ENCODE data around the gene ZBTB21.

The ZBTB21 gene

GRCh38 chr21:42032266-42032665 is 22.1 kb upstream of the ZBTB21 start:
- ATAC-seq = no peak
- TF ChIP-seq TSHZ2 (CRISPR knock-in tag; IDR thresholded peaks at IDR 0.05) = no peak
- TF ChIP-seq ARNTL (CRISPR knock-in tag; IDR thresholded peaks at IDR 0.05; ENCODE audit: borderline replicate concordance, low read depth) = no peak
- no peak for TF ChIP-seq SNAI2 (CRISPR knock-in tag; IDR thresholded peaks at IDR 0.05)
- TF ChIP-seq TOX (CRISPR knock-in tag; IDR thresholded peaks at IDR 0.05; ENCODE audit: borderline replicate concordance) = no peak
- TF ChIP-seq RARB (CRISPR knock-in tag; IDR thresholded peaks at IDR 0.05) = no peak
- TF ChIP-seq BACH2 (CRISPR knock-in tag; IDR thresholded peaks at IDR 0.05; ENCODE audit: borderline replicate concordance) = no peak

GRCh38 chr21:42031816-42032215 is 21.7 kb upstream of the ZBTB21 start:
- TF ChIP-seq ISL1 (CRISPR knock-in tag; IDR thresholded peaks at IDR 0.05) (no peak), CSDC2 (CRISPR knock-in tag; IDR thresholded peaks at IDR 0.05) (no peak), ZC3H10 (CRISPR knock-in tag; IDR thresholded peaks at IDR 0.05) (no peak), OSR1 (CRISPR knock-in tag; IDR thresholded peaks at IDR 0.05) (no peak), PPARA (CRISPR knock-in tag; IDR thresholded peaks at IDR 0.05; ENCODE audit: borderline replicate concordance) (no peak), BACH2 (CRISPR knock-in tag; IDR thresholded peaks at IDR 0.05; ENCODE audit: borderline replicate concordance) (no peak), TOX (CRISPR knock-in tag; IDR thresholded peaks at IDR 0.05; ENCODE audit: borderline replicate concordance) (no peak), ZNF70 (CRISPR knock-in tag; IDR thresholded peaks at IDR 0.05) (no peak), GLIS3 (CRISPR knock-in tag; IDR thresholded peaks at IDR 0.05) (no peak), RARB (CRISPR knock-in tag; IDR thresholded peaks at IDR 0.05) (no peak), CSRNP3 (CRISPR knock-in tag; IDR thresholded peaks at IDR 0.05) (no peak), PATZ1 (CRISPR knock-in tag; IDR thresholded peaks at IDR 0.05; ENCODE audit: borderline replicate concordance) (no peak), TCF4 (CRISPR knock-in tag; IDR thresholded peaks at IDR 0.05; ENCODE audit: borderline replicate concordance) (no peak), POU6F1 (CRISPR knock-in tag; IDR thresholded peaks at IDR 0.05; ENCODE audit: borderline replicate concordance, low read depth) (no peak), ARNTL (CRISPR knock-in tag; IDR thresholded peaks at IDR 0.05; ENCODE audit: borderline replicate concordance, low read depth) (no peak), TSHZ2 (CRISPR knock-in tag; IDR thresholded peaks at IDR 0.05) (no peak), CREB5 (CRISPR knock-in tag; IDR thresholded peaks at IDR 0.05; ENCODE audit: low read depth) (no peak), SNAI2 (CRISPR knock-in tag; IDR thresholded peaks at IDR 0.05) (no peak)
- ATAC-seq = no peak
